Thyroid gland (tissue), 4 donors: ENCODE results near the gene NFIB.

Source experiments
- POLR2A ChIP-seq, 2 donors: fragments of 450-650 bp; IDR thresholded peaks; one replicate each; pipeline ENCODE4 v1.6.1; 2017; ENCODE audit warnings: antibody characterized with exemption in 2 of 2, mild to moderate bottlenecking in 2 of 2, moderate library complexity in 1 of 2
- TF ChIP-seq, protein P1 (sequence below), 6 experiments: fragments of 200-600 bp in 3 of 6; fragments of 450-650 bp in 3 of 6; sonication (generic) in 3 of 6; IDR thresholded peaks; one replicate each; pipeline ENCODE4 v1.5.1; 2016 to 2019; ENCODE audit warnings: antibody characterized with exemption in 6 of 6, mild to moderate bottlenecking in 2 of 6, inconsistent platforms in 1 of 6, moderate library complexity in 1 of 6

DNA sequence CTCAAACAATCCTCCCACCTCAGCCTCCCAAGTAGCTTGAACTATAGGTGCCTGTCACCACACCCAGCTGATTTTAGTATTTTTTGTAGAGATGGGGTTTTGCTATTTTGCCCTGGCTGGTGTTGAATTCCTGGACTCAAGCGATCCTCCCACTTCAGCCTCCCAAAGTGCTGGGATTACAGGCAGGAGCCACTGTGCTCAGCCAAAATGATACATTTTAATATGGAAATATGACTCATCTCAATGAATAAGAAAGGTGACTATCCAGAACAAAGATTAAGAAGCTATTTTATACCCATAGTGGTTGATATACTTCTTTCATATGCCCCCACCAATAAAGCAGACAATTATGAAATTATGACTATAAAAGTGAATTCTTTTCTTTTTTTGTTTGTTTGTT lies 166.2 kb downstream of the NFIB start:
- TF ChIP-seq, protein P1, sequence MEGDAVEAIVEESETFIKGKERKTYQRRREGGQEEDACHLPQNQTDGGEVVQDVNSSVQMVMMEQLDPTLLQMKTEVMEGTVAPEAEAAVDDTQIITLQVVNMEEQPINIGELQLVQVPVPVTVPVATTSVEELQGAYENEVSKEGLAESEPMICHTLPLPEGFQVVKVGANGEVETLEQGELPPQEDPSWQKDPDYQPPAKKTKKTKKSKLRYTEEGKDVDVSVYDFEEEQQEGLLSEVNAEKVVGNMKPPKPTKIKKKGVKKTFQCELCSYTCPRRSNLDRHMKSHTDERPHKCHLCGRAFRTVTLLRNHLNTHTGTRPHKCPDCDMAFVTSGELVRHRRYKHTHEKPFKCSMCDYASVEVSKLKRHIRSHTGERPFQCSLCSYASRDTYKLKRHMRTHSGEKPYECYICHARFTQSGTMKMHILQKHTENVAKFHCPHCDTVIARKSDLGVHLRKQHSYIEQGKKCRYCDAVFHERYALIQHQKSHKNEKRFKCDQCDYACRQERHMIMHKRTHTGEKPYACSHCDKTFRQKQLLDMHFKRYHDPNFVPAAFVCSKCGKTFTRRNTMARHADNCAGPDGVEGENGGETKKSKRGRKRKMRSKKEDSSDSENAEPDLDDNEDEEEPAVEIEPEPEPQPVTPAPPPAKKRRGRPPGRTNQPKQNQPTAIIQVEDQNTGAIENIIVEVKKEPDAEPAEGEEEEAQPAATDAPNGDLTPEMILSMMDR (IDR thresholded peaks at IDR 0.05), result no peak
- TF ChIP-seq POLR2A (IDR thresholded peaks at IDR 0.05), result no peak
